HepG2 (cell line): ENCODE results near the gene GRID1. TPM values are rescaled to one million over a fixed set of nuclear protein-coding genes. Genes with fewer than 3 reads are reported as not detected.

Source experiments
- ATAC-seq: fragments of 200-7000 bp; cut with Tn5 transposase; 3 replicates; pipeline ENCODE4 v1.9.1; 2020; ENCODE audit warnings: mild to moderate bottlenecking, moderate library complexity
- BruUV-seq: library from RNA; stranded (reverse); fragments of 400-500 nt; replicated peaks from 2 replicates; lab custom pipeline; 2021; lab: Mats Ljungman, UMichigan
- CTCF ChIA-PET: fragments of 300-600 bp; formaldehyde crosslinking; extraction: SDS; loops from one replicate; lab custom pipeline; 2021; ENCODE audit warnings: low total read pairs, inconsistent platforms, low intra/inter-chr PET ratio; lab: Yijun Ruan, JAX
- POLR2A ChIA-PET: fragments of 350-600 bp; sonication (Branson Sonifier 250); formaldehyde crosslinking; loops from one replicate; lab custom pipeline; 2020; ENCODE audit warnings: antibody characterized with exemption, inconsistent platforms; lab: Yijun Ruan, JAX
- DNase-seq: peaks from one replicate; pipeline ENCODE4 v3.0.0-alpha.2; 2015; ENCODE audit warnings: low spot score
- FAIRE-seq: peaks from 3 replicates; lab custom pipeline; 2011; peaks lifted over from hg19 to GRCh38; lab: Jason Lieb, UNC
- H2AFZ ChIP-seq: one replicate; pipeline ENCODE4 v1.6.1; 2011; ENCODE audit warnings: low read length, inconsistent platforms
- H3K27ac ChIP-seq: fragments of 300-600 bp; 3 replicates; pipeline ENCODE4 v1.8.0; 2011; ENCODE audit warnings: mixed run types, mild to moderate bottlenecking, mixed read lengths, low read length, inconsistent platforms; ENCODE audit not compliant: insufficient read depth; ENCODE audit errors: extremely low read length
- H3K27me3 ChIP-seq, 2 experiments: fragments of 200-600 bp in 1 of 2; 2 replicates in 1 of 2; 3 replicates in 1 of 2; pipeline versions ENCODE4 v1.6.0 to v1.8.0; 2011; ENCODE audit warnings: low read length in 2 of 2, mild to moderate bottlenecking in 2 of 2, moderate library complexity in 2 of 2, inconsistent platforms in 1 of 2; ENCODE audit not compliant: insufficient read depth in 2 of 2, control insufficient read depth in 1 of 2
- H3K36me3 ChIP-seq, 2 experiments: fragments of 200-600 bp in 1 of 2; replicated peaks in 1 of 2; 2 replicates in 1 of 2; 3 replicates in 1 of 2; pipeline versions ENCODE4 v1.5.1 to v1.8.0; 2011; ENCODE audit warnings: low read length in 2 of 2, inconsistent platforms in 1 of 2; ENCODE audit not compliant: insufficient read depth in 2 of 2, control insufficient read depth in 1 of 2
- H3K4me1 ChIP-seq: 2 replicates; pipeline ENCODE4 v1.5.1; 2012; ENCODE audit warnings: low read length, inconsistent platforms; ENCODE audit not compliant: insufficient read depth
- H3K4me2 ChIP-seq: 2 replicates; pipeline ENCODE4 v1.6.0; 2011; ENCODE audit warnings: low read depth, low read length, inconsistent platforms
- H3K4me3 ChIP-seq, 3 experiments: fragments of 200-600 bp in 1 of 3; sonication (generic), shearing (Covaris generic) in 1 of 3; replicated peaks in 1 of 3; 2 replicates each; pipeline ENCODE4 v1.5.1; 2011 to 2016; ENCODE audit warnings: low read length in 3 of 3, inconsistent platforms in 2 of 3, low read depth in 2 of 3, mild to moderate bottlenecking in 2 of 3, control low read depth in 1 of 3, mixed read lengths in 1 of 3; ENCODE audit not compliant: insufficient read depth in 1 of 3
- H3K79me2 ChIP-seq: one replicate; pipeline ENCODE4 v1.6.1; 2011; ENCODE audit warnings: low read length, inconsistent platforms; ENCODE audit not compliant: insufficient read depth
- H3K9ac ChIP-seq: 2 replicates; pipeline ENCODE4 v1.6.0; 2011; ENCODE audit warnings: mild to moderate bottlenecking, low read depth, low read length, inconsistent platforms; ENCODE audit not compliant: insufficient read depth
- H3K9me3 ChIP-seq: 2 replicates; pipeline ENCODE4 v1.5.1; 2012; ENCODE audit warnings: mild to moderate bottlenecking, low read length
- H4K20me1 ChIP-seq: 2 replicates; pipeline ENCODE4 v1.6.0; 2011; ENCODE audit warnings: inconsistent platforms, mild to moderate bottlenecking, low read length, moderate library complexity; ENCODE audit not compliant: insufficient read depth
- HDAC1 ChIP-seq: sonication (generic); formaldehyde crosslinking; IDR thresholded peaks from 2 replicates; pipeline ENCODE4 v1.5.1; 2020; ENCODE audit warnings: mild to moderate bottlenecking, missing genetic modification reagents
- MEF2D ChIP-seq: sonication (generic); formaldehyde crosslinking; IDR thresholded peaks from 2 replicates; pipeline ENCODE4 v1.5.1; 2020; ENCODE audit warnings: mild to moderate bottlenecking, missing genetic modification reagents
- TRIM24 ChIP-seq: sonication (generic); formaldehyde crosslinking; IDR thresholded peaks from 2 replicates; pipeline ENCODE4 v1.8.0; 2022; ENCODE audit warnings: mild to moderate bottlenecking, missing genetic modification reagents
- ZNF33A ChIP-seq: sonication (generic); formaldehyde crosslinking; IDR thresholded peaks from 2 replicates; pipeline ENCODE4 v1.5.1; 2020; ENCODE audit warnings: missing genetic modification reagents, mild to moderate bottlenecking, moderate library complexity, borderline replicate concordance
- ZNF33B ChIP-seq: sonication (generic); formaldehyde crosslinking; IDR thresholded peaks from 2 replicates; pipeline ENCODE4 v1.5.1; 2020; ENCODE audit warnings: mild to moderate bottlenecking, missing genetic modification reagents
- ZNF761 ChIP-seq: sonication (generic); formaldehyde crosslinking; conservative IDR thresholded peaks from 2 replicates; pipeline ENCODE4 v1.4.0; 2020; ENCODE audit warnings: mild to moderate bottlenecking, missing genetic modification reagents
- WGBS: methylation state at CpG from one replicate; pipeline ENCODE4 v1.1.6; 2017; ENCODE audit warnings: low lambda C conversion rate; 5-methylcytosine and 5-hydroxymethylcytosine counted together
- in situ Hi-C: cut with HindIII; loops from 2 replicates; pipeline ENCODE4 v1.10.0; 2017; ENCODE audit warnings: low pct_unique_long_range_greater_than_20kb; ENCODE audit not compliant: extremely low pct_ligation_motif_present
- intact Hi-C: fragments of 100-400 bp; cut with micrococcal nuclease; formaldehyde crosslinking; loops from one replicate; pipeline ENCODE4 v1.10.0; 2022; ENCODE audit not compliant: unreplicated experiment
- polyA plus RNA-seq, 8 experiments: library from polyadenylated mRNA; depleted of rRNA in 3 of 8; stranded (reverse) in 7 of 8; unstranded in 1 of 8; fragments of >200 nt; fragmentation: Illumina TruSeq in 4 of 8; extraction: Trizol in 4 of 8; gene quantifications; 2 replicates each; pipeline versions ENCODE4 v1.2.1 to v1.2.3, GENCODE V29; 2011 to 2016; ENCODE audit warnings: low read depth in 4 of 8, missing spikeins in 1 of 8, mixed read lengths in 1 of 8; ENCODE audit not compliant: insufficient read depth in 1 of 8
- total RNA-seq, 5 experiments: library from RNA; depleted of rRNA; stranded (reverse); fragments of >200 nt; fragmentation: Illumina TruSeq; extraction: Trizol; gene quantifications; 2 replicates each; pipeline ENCODE4 v1.2.3, GENCODE V29; 2016; ENCODE audit warnings: low read depth in 1 of 5
- TF ChIP-seq, protein P1 (sequence below): sonication (generic); formaldehyde crosslinking; IDR thresholded peaks from 2 replicates; pipeline ENCODE4; 2020; ENCODE audit warnings: missing genetic modification reagents, mild to moderate bottlenecking, borderline replicate concordance
- TF ChIP-seq, protein P2 (sequence below): sonication (generic); formaldehyde crosslinking; IDR thresholded peaks from 2 replicates; pipeline ENCODE4 v1.4.0; 2020; ENCODE audit warnings: missing genetic modification reagents
- TF ChIP-seq, protein P3 (sequence below): sonication (generic); formaldehyde crosslinking; IDR thresholded peaks from 2 replicates; pipeline ENCODE4 v1.8.1; 2023; ENCODE audit warnings: mild to moderate bottlenecking, missing genetic modification reagents, borderline replicate concordance

GRID1 gene
- total and polyA plus RNA-seq, 2 of the 13 experiments (the other 11 are each of a cell fraction or from before 2014, with no cell fraction given) = 0.05 TPM; not detected in 1

GRCh38 chr10:86082556-86082955, 284.0 kb downstream of the GRID1 start (continued):
- TF ChIP-seq, protein P1, sequence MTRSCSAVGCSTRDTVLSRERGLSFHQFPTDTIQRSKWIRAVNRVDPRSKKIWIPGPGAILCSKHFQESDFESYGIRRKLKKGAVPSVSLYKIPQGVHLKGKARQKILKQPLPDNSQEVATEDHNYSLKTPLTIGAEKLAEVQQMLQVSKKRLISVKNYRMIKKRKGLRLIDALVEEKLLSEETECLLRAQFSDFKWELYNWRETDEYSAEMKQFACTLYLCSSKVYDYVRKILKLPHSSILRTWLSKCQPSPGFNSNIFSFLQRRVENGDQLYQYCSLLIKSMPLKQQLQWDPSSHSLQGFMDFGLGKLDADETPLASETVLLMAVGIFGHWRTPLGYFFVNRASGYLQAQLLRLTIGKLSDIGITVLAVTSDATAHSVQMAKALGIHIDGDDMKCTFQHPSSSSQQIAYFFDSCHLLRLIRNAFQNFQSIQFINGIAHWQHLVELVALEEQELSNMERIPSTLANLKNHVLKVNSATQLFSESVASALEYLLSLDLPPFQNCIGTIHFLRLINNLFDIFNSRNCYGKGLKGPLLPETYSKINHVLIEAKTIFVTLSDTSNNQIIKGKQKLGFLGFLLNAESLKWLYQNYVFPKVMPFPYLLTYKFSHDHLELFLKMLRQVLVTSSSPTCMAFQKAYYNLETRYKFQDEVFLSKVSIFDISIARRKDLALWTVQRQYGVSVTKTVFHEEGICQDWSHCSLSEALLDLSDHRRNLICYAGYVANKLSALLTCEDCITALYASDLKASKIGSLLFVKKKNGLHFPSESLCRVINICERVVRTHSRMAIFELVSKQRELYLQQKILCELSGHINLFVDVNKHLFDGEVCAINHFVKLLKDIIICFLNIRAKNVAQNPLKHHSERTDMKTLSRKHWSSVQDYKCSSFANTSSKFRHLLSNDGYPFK = no peak

DNA sequence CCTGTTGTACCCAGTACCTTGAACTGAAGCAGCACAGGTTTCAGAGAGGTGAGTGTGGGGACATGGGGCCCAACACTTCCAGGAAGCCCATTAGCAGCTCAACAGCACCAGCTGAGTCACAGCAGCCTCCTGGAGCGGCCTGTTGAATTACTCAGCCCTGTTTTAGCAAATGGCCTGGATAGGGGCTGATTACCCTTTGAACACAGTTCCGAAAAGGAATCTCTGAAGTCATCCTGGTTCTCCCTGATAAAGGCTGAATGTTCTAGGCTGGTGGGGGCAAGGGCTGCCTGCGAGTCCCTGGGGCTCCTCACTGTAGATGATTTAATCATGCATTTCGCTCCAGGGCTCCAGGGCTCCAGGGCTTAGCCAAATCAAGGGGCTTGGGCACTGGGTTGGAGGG, 287.5 kb downstream of the GRID1 start:
- H3K4me1 ChIP-seq = no peaks in the 10 kb centered on the region
- TF ChIP-seq, protein P2, sequence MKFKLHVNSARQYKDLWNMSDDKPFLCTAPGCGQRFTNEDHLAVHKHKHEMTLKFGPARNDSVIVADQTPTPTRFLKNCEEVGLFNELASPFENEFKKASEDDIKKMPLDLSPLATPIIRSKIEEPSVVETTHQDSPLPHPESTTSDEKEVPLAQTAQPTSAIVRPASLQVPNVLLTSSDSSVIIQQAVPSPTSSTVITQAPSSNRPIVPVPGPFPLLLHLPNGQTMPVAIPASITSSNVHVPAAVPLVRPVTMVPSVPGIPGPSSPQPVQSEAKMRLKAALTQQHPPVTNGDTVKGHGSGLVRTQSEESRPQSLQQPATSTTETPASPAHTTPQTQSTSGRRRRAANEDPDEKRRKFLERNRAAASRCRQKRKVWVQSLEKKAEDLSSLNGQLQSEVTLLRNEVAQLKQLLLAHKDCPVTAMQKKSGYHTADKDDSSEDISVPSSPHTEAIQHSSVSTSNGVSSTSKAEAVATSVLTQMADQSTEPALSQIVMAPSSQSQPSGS (CRISPR knock-in tag) = no peak
- no peak for TF ChIP-seq ZNF33B
- TF ChIP-seq, protein P3, sequence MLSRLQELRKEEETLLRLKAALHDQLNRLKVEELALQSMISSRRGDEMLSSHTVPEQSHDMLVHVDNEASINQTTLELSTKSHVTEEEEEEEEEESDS = no peak
- TF ChIP-seq ZNF33A (CRISPR knock-in tag) = no peak
- no peak for TF ChIP-seq MEF2D (CRISPR knock-in tag)
- no peak for TF ChIP-seq HDAC1 (CRISPR knock-in tag)
- no peak for TF ChIP-seq TRIM24 (CRISPR knock-in tag)
- no peak for TF ChIP-seq ZNF761 (CRISPR knock-in tag)
- TF ChIP-seq, all 625 proteins: peak for 0
- WGBS = 0% methylated on average over 4 of the region's 4 CpGs
- Histone ChIP-seq H3K4me3 (no peak overlapping the region), H2AFZ (no peak overlapping the region), H3K27me3 (peaks cover 1 to 11% of the 10 kb centered on the region in 2 experiments; a peak in 3 of 5 replicates), H3K4me2 (no peak overlapping the region), H3K27ac (no peak overlapping the region), H4K20me1 (no peaks in the 10 kb centered on the region), H3K9ac (no peak overlapping the region), H3K9me3 (no peaks in the 10 kb centered on the region), H3K79me2 (no peaks in the 10 kb centered on the region), H3K36me3 (no peaks in the 10 kb centered on the region)
- in situ Hi-C loops = no loop called here
- FAIRE-seq (no peak), DNase-seq (no peak), ATAC-seq (no peak)
- POLR2A ChIA-PET = no interaction called here
- no TSS peak for BruUV-seq
- intact Hi-C loops = no loop called here
- CTCF ChIA-PET = no interaction called here
